Astrocyte of the cerebellum (primary cell): ENCODE results near the gene ANKS1B.
"Not testable (repeated sequence)": the region's sequence is repeated elsewhere in the genome, so short reads cannot be mapped to it uniquely, and the experiment has no call there.

Experiments used
- DNase-seq: peaks from one replicate; pipeline ENCODE4 v3.0.0-alpha.2; 2011; ENCODE audit warnings: low read depth
- H3K4me3 ChIP-seq: 2 replicates; pipeline ENCODE4 v1.5.1; 2011; ENCODE audit warnings: mild to moderate bottlenecking, low read depth, low read length, moderate library complexity
- in situ Hi-C: cut with HindIII; loops from 2 replicates; pipeline ENCODE4 v1.10.0; 2017; ENCODE audit warnings: low sequenced_read_pairs
- TF ChIP-seq, protein P1 (sequence below): IDR thresholded peaks from 2 replicates; pipeline ENCODE4 v1.5.1; 2012; ENCODE audit warnings: low read length, low read depth, moderate library complexity, mild to moderate bottlenecking; ENCODE audit errors: missing control alignments

The ANKS1B gene

GRCh38 chr12:99800605-99801004 lies 184.1 kb downstream of the ANKS1B start:
- TF ChIP-seq, protein P1, sequence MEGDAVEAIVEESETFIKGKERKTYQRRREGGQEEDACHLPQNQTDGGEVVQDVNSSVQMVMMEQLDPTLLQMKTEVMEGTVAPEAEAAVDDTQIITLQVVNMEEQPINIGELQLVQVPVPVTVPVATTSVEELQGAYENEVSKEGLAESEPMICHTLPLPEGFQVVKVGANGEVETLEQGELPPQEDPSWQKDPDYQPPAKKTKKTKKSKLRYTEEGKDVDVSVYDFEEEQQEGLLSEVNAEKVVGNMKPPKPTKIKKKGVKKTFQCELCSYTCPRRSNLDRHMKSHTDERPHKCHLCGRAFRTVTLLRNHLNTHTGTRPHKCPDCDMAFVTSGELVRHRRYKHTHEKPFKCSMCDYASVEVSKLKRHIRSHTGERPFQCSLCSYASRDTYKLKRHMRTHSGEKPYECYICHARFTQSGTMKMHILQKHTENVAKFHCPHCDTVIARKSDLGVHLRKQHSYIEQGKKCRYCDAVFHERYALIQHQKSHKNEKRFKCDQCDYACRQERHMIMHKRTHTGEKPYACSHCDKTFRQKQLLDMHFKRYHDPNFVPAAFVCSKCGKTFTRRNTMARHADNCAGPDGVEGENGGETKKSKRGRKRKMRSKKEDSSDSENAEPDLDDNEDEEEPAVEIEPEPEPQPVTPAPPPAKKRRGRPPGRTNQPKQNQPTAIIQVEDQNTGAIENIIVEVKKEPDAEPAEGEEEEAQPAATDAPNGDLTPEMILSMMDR, result no peak
- H3K4me3 ChIP-seq, result no peak overlapping the region
- in situ Hi-C loops, result no loop called here
- DNase-seq, result no peak

DNA sequence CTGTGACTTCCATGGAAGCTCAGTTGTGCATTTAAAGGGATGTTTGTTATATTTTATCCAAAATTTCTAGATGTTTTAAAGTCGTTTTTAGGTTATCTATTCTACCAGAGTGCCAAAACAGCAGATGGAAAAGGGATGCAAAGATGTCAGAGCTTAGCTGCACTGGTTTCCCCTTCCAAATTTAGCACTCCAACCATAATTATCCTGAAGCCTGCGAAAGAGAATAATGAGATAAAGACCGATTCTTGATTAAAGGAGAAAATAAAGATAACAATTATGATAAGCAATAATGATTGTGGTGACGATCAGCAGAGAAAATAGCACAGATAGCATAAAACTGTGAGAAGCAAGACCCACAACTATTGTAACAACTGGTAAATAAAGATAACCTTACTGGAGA lies 186.8 kb downstream of the ANKS1B start:
- in situ Hi-C loops, H3K4me3 ChIP-seq, DNase-seq: not testable (repeated sequence)

- in situ Hi-C loops, result no loop called here
- TF ChIP-seq, protein P1, result no peak
- no peak overlapping the region for H3K4me3 ChIP-seq
- DNase-seq, result no peak
Observed at GRCh38 chr12:99783421-99783820, 201.3 kb downstream of the ANKS1B start.

GRCh38 chr12:99772274-99772673 lies 212.5 kb downstream of the ANKS1B start:
- TF ChIP-seq, protein P1, result no peak
- H3K4me3 ChIP-seq, result no peak overlapping the region
- in situ Hi-C loops, result no loop called here
- DNase-seq, result no peak

GRCh38 chr12:99771659-99772058 lies 213.1 kb downstream of the ANKS1B start:
- no peak for DNase-seq
- no peak overlapping the region for H3K4me3 ChIP-seq
- in situ Hi-C loops, result no loop called here
- TF ChIP-seq, protein P1, result no peak

GRCh38 chr12:99769396-99769980 lies 215.2 kb downstream of the ANKS1B start:
- no peak for DNase-seq
- H3K4me3 ChIP-seq, result no peak overlapping the region
- TF ChIP-seq, protein P1, result no peak
- in situ Hi-C loops, result no loop called here

- TF ChIP-seq, protein P1, result no peak
- H3K4me3 ChIP-seq, result no peak overlapping the region
- no peak for DNase-seq
- in situ Hi-C loops, result no loop called here
Observed at GRCh38 chr12:99768758-99769157, 216.0 kb downstream of the ANKS1B start.
